Activated CD4-positive, alpha-beta T cell treated with anti-CD3 and anti-CD28 coated beads for 36 hours (primary cell): Measurements from ENCODE around the gene OSBPL10. TPM values are rescaled to one million over a fixed set of nuclear protein-coding genes. Genes with fewer than 3 reads are reported as not detected.

Experiments used
- ATAC-seq: fragments of 200-7000 bp; cut with Tn5 transposase; one replicate; pipeline ENCODE4 v1.10.0; 2021; ENCODE audit warnings: mild to moderate bottlenecking, moderate library complexity
- CTCF ChIA-PET: fragments of 350-600 bp; sonication (Branson Sonifier 250); formaldehyde crosslinking; loops from one replicate; lab custom pipeline; 2021; ENCODE audit warnings: antibody characterized with exemption; lab: Charles Lee
- POLR2A ChIA-PET: fragments of 350-600 bp; sonication (Branson Sonifier 250); formaldehyde crosslinking; loops from one replicate; lab custom pipeline; 2021; ENCODE audit warnings: antibody characterized with exemption, inconsistent platforms; lab: Charles Lee
- DNase-seq: peaks from one replicate; pipeline ENCODE4 v3.0.0-alpha.2; 2020
- H3K27ac Mint-ChIP-seq: one replicate; pipeline ENCODE4 v1.8.0; 2021; ENCODE audit warnings: mixed read lengths
- H3K27me3 Mint-ChIP-seq: one replicate; pipeline ENCODE4 v1.8.0; 2021; ENCODE audit warnings: mixed read lengths
- H3K36me3 Mint-ChIP-seq: one replicate; pipeline ENCODE4 v1.8.0; 2021; ENCODE audit warnings: low read depth, mixed read lengths
- H3K4me1 Mint-ChIP-seq: one replicate; pipeline ENCODE4 v1.8.0; 2021; ENCODE audit warnings: mixed read lengths
- H3K4me3 Mint-ChIP-seq: one replicate; pipeline ENCODE4 v1.8.0; 2021; ENCODE audit warnings: mild to moderate bottlenecking, moderate library complexity, mixed read lengths
- H3K9me3 Mint-ChIP-seq: one replicate; pipeline ENCODE4 v1.8.0; 2021; ENCODE audit warnings: low read depth, mixed read lengths
- intact Hi-C, 2 experiments: fragments of 100-400 bp; cut with DNase I in 1 of 2; cut with micrococcal nuclease in 1 of 2; formaldehyde crosslinking; loops; one replicate each; pipeline versions ENCODE4 v1.14.2 to v1.15.1; 2022 to 2024; cut with DNase I, micrococcal nuclease
- total RNA-seq, 2 experiments: library from RNA; stranded (reverse); gene quantifications; one replicate each; pipeline ENCODE4 v1.2.3, GENCODE V29; 2021

OSBPL10 gene
- total RNA-seq, 2 experiments from 2014 or later = 11.2 to 11.8 TPM

- CTCF ChIA-PET = interaction anchor here (1.1 kb wide), 1 partner anchor 32 kb away, joined by 3 read pairs; no protein-coding TSS in a partner anchor
- no peaks in the 10 kb centered on the region for H3K9me3 Mint-ChIP-seq
These were observed 309.1 kb downstream of the OSBPL10 start for GRCh38 chr3:31671976-31672375.

GRCh38 chr3:31671451-31671850 lies 309.6 kb downstream of the OSBPL10 start:
- no peak overlapping the region for H3K4me3 Mint-ChIP-seq
- no peaks in the 10 kb centered on the region for H3K9me3 Mint-ChIP-seq
- peaks cover 4% of the 10 kb centered on the region for H3K4me1 Mint-ChIP-seq
- DNase-seq = no peak
- H3K27ac Mint-ChIP-seq = no peak overlapping the region
- H3K36me3 Mint-ChIP-seq = no peaks in the 10 kb centered on the region
- no peaks in the 10 kb centered on the region for H3K27me3 Mint-ChIP-seq
- ChIA-PET POLR2A (interaction anchor here (0.6 kb wide), 1 partner anchor 100 kb away, joined by 4 read pairs; no protein-coding TSS in a partner anchor), CTCF (interaction anchor here (1.1 kb wide), 1 partner anchor 32 kb away, joined by 3 read pairs; no protein-coding TSS in a partner anchor)
- intact Hi-C loops = no loop called here
- no peak for ATAC-seq

More at GRCh38 chr3:31671976-31672375, 309.1 kb downstream of the OSBPL10 start:
- H3K27me3 Mint-ChIP-seq = no peaks in the 10 kb centered on the region
- POLR2A ChIA-PET = no interaction called here
- ATAC-seq (no peak), DNase-seq (no peak)
- no peak overlapping the region for H3K27ac Mint-ChIP-seq
- intact Hi-C loops = no loop called here
- peaks cover 4% of the 10 kb centered on the region for H3K4me1 Mint-ChIP-seq
- H3K4me3 Mint-ChIP-seq = no peak overlapping the region
- H3K36me3 Mint-ChIP-seq = no peaks in the 10 kb centered on the region

- ChIA-PET POLR2A (no interaction called here), CTCF (interaction anchor here (1.1 kb wide), 1 partner anchor 33 kb away, joined by 3 read pairs; no protein-coding TSS in a partner anchor)
- no peak for ATAC-seq
- Mint-ChIP-seq H3K9me3 (no peaks in the 10 kb centered on the region), H3K4me1 (peaks cover 4% of the 10 kb centered on the region), H3K36me3 (no peaks in the 10 kb centered on the region), H3K27ac (no peak overlapping the region), H3K27me3 (no peaks in the 10 kb centered on the region), H3K4me3 (no peak overlapping the region)
- no peak for DNase-seq
- intact Hi-C loops = no loop called here
These were observed 310.3 kb downstream of the OSBPL10 start for GRCh38 chr3:31670722-31671121.

- POLR2A ChIA-PET = no interaction called here
- peaks cover 4% of the 10 kb centered on the region for H3K4me1 Mint-ChIP-seq
- DNase-seq = no peak
- no peaks in the 10 kb centered on the region for H3K36me3 Mint-ChIP-seq
- no peak overlapping the region for H3K4me3 Mint-ChIP-seq
- H3K27ac Mint-ChIP-seq = no peak overlapping the region
- no peaks in the 10 kb centered on the region for H3K9me3 Mint-ChIP-seq
- CTCF ChIA-PET = interaction anchor here (0.6 kb wide), 1 partner anchor 53 kb away, joined by 6 read pairs; no protein-coding TSS in a partner anchor
- intact Hi-C loops = no loop called here
- ATAC-seq = no peak
- H3K27me3 Mint-ChIP-seq = no peaks in the 10 kb centered on the region
These were observed 310.9 kb downstream of the OSBPL10 start for GRCh38 chr3:31670136-31670535.

GRCh38 chr3:31668242-31668641 lies 312.8 kb downstream of the OSBPL10 start:
- ATAC-seq = peak; percentile 19
- H3K4me3 Mint-ChIP-seq = no peak overlapping the region
- H3K36me3 Mint-ChIP-seq = no peaks in the 10 kb centered on the region
- no peaks in the 10 kb centered on the region for H3K9me3 Mint-ChIP-seq
- peaks cover 4% of the 10 kb centered on the region for H3K4me1 Mint-ChIP-seq
- no peaks in the 10 kb centered on the region for H3K27me3 Mint-ChIP-seq
- intact Hi-C loops = no loop called here
- no peak for DNase-seq
- H3K27ac Mint-ChIP-seq = no peak overlapping the region
- ChIA-PET POLR2A (no interaction called here), CTCF (no interaction called here)

- H3K4me3 Mint-ChIP-seq = no peak overlapping the region
- no peaks in the 10 kb centered on the region for H3K9me3 Mint-ChIP-seq
- CTCF ChIA-PET = interaction anchor here (1.5 kb wide), 1 partner anchor 8 kb away, joined by 4 read pairs; no protein-coding TSS in a partner anchor
- no peaks in the 10 kb centered on the region for H3K36me3 Mint-ChIP-seq
- no peak overlapping the region for H3K27ac Mint-ChIP-seq
- DNase-seq (no peak), ATAC-seq (no peak)
- intact Hi-C loops = no loop called here
- H3K27me3 Mint-ChIP-seq = no peaks in the 10 kb centered on the region
- POLR2A ChIA-PET = no interaction called here
- H3K4me1 Mint-ChIP-seq = peaks cover 4% of the 10 kb centered on the region
These were observed 313.5 kb downstream of the OSBPL10 start for GRCh38 chr3:31667582-31667981.

GRCh38 chr3:31664031-31664430 lies 317.0 kb downstream of the OSBPL10 start:
- Mint-ChIP-seq H3K9me3 (no peaks in the 10 kb centered on the region), H3K27ac (no peak overlapping the region), H3K36me3 (no peaks in the 10 kb centered on the region), H3K27me3 (no peaks in the 10 kb centered on the region), H3K4me1 (peaks cover 4% of the 10 kb centered on the region), H3K4me3 (no peak overlapping the region)
- ATAC-seq = no peak
- POLR2A ChIA-PET = no interaction called here
- DNase-seq = no peak
- intact Hi-C loops = no loop called here
- CTCF ChIA-PET = no interaction called here

GRCh38 chr3:31661993-31662670 lies 318.9 kb downstream of the OSBPL10 start:
- POLR2A ChIA-PET = no interaction called here
- Mint-ChIP-seq H3K4me3 (no peak overlapping the region), H3K4me1 (no peaks in the 10 kb centered on the region), H3K27me3 (no peaks in the 10 kb centered on the region), H3K27ac (no peak overlapping the region), H3K9me3 (peaks cover 16% of the 10 kb centered on the region), H3K36me3 (peaks cover 5% of the 10 kb centered on the region)
- DNase-seq = no peak
- CTCF ChIA-PET = interaction anchor here (0.6 to 1.3 kb wide), 3 partner anchors 14 to 95 kb away, joined by 3 read pairs; no protein-coding TSS in a partner anchor
- ATAC-seq = no peak
- intact Hi-C loops = no loop called here

- H3K27me3 Mint-ChIP-seq = no peaks in the 10 kb centered on the region
- no peak overlapping the region for H3K27ac Mint-ChIP-seq
- ChIA-PET CTCF (interaction anchor here (1.3 kb wide), 1 partner anchor 14 kb away, joined by 3 read pairs; no protein-coding TSS in a partner anchor), POLR2A (no interaction called here)
- intact Hi-C loops = no loop called here
- H3K9me3 Mint-ChIP-seq = peaks cover 22% of the 10 kb centered on the region
- ATAC-seq (no peak), DNase-seq (no peak)
- peaks cover 5% of the 10 kb centered on the region for H3K36me3 Mint-ChIP-seq
- H3K4me1 Mint-ChIP-seq = no peaks in the 10 kb centered on the region
- no peak overlapping the region for H3K4me3 Mint-ChIP-seq
These were observed 319.8 kb downstream of the OSBPL10 start for GRCh38 chr3:31661286-31661685.

- H3K9me3 Mint-ChIP-seq = peaks cover 41% of the 10 kb centered on the region
- CTCF ChIA-PET = no interaction called here
- H3K36me3 Mint-ChIP-seq = peaks cover 8% of the 10 kb centered on the region
- H3K4me3 Mint-ChIP-seq = no peak overlapping the region
- no peak overlapping the region for H3K27ac Mint-ChIP-seq
- H3K4me1 Mint-ChIP-seq = no peaks in the 10 kb centered on the region
- POLR2A ChIA-PET = no interaction called here
- ATAC-seq = no peak
- DNase-seq = no peak
- intact Hi-C loops = no loop called here
- no peaks in the 10 kb centered on the region for H3K27me3 Mint-ChIP-seq
These were observed 321.8 kb downstream of the OSBPL10 start for GRCh38 chr3:31659246-31659645.

GRCh38 chr3:31654998-31655397 lies 326.1 kb downstream of the OSBPL10 start:
- ChIA-PET CTCF (no interaction called here), POLR2A (no interaction called here)
- no peak overlapping the region for H3K4me3 Mint-ChIP-seq
- ATAC-seq (no peak), DNase-seq (no peak)
- intact Hi-C loops = no loop called here
- H3K4me1 Mint-ChIP-seq = no peaks in the 10 kb centered on the region
- H3K27me3 Mint-ChIP-seq = no peaks in the 10 kb centered on the region
- no peak overlapping the region for H3K27ac Mint-ChIP-seq
- peaks cover 13% of the 10 kb centered on the region for H3K36me3 Mint-ChIP-seq
- H3K9me3 Mint-ChIP-seq = peaks cover 74% of the 10 kb centered on the region

- H3K4me3 Mint-ChIP-seq = no peak overlapping the region
- no peaks in the 10 kb centered on the region for H3K4me1 Mint-ChIP-seq
- ChIA-PET CTCF (no interaction called here), POLR2A (interaction anchor here (0.6 kb wide), 1 partner anchor 13 kb away, joined by 3 read pairs; no protein-coding TSS in a partner anchor)
- no peaks in the 10 kb centered on the region for H3K27me3 Mint-ChIP-seq
- peaks cover 18% of the 10 kb centered on the region for H3K36me3 Mint-ChIP-seq
- ATAC-seq (no peak), DNase-seq (no peak)
- H3K27ac Mint-ChIP-seq = no peak overlapping the region
- intact Hi-C loops = no loop called here
- peaks cover 81% of the 10 kb centered on the region for H3K9me3 Mint-ChIP-seq
These were observed 327.6 kb downstream of the OSBPL10 start for GRCh38 chr3:31653464-31653863.
